ENCODE results near the gene NPAS2. TPM values are rescaled to one million over a fixed set of nuclear protein-coding genes. Genes with fewer than 3 reads are reported as not detected.

The NPAS2 gene
- total RNA-seq, 1 experiment from 2014 or later, result 20.4 TPM

DNA sequence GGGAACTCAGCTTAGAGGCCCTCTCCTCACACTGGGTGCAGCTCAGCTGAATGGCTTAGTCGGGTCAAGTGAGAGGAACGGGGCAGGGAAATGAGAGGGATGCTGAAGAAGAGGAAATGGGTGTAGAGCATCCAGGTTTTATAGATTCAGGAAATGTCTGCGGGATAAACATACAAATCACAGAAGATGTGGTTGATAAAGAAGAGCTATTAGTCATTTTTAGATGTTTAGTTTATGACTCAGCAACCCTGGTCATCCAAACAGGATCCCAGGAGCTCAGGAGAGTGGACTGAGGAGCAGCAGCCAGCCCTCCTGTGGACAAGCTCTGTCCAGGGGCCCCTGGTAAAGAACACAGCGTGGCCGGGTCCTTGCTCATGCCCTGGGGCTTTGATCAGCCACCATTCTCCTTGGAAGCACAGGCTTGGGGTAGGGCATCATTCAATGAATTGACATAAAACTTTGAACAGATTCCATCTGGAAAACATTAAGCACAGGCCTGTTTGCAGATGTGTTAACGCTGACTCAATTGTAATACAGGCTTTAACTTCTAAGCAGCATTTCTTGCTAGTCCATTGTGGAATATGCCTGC, 83.0 kb downstream of the NPAS2 start:
- no peaks in the 10 kb centered on the region for H3K9me2 ChIP-seq (ENCODE audit: insufficient read depth)
- ChIA-PET POLR2A (interaction anchor here (0.7 to 2.4 kb wide), 3 partner anchors 9 to 89 kb away, joined by 3 to 7 read pairs (median 3); no protein-coding TSS in a partner anchor), CTCF (interaction anchor here (0.9 kb wide), 1 partner anchor 173 kb away, joined by 4 read pairs; no protein-coding TSS in a partner anchor), RAD21 (ENCODE audit: low non-redundant PET in 1 of 2, low total read pairs in 2 of 2, uncharacterized antibody in 2 of 2, unreplicated experiment in 2 of 2) (interaction anchor here (0.6 to 1.1 kb wide), 2 partner anchors 68 to 293 kb away, joined by 3 read pairs; no protein-coding TSS in a partner anchor)
- ATAC-seq (peak; percentile 92), DNase-seq (ENCODE audit: low read depth, low spot score) (peak; percentile 85)
- H3K36me3 ChIP-seq (ENCODE audit: control insufficient read depth in 1 of 2, insufficient read depth in 2 of 2, low read length in 2 of 2), result no peaks in the 10 kb centered on the region; a peak in 1 of 4 replicates
- H3K27me3 ChIP-seq (ENCODE audit: insufficient read depth, low read length), result no peaks in the 10 kb centered on the region
- H4K20me1 ChIP-seq (ENCODE audit: insufficient read depth), result no peaks in the 10 kb centered on the region
- peak overlapping the region in 1 of 2 experiments; percentile 22; a peak in 2 of 4 replicates for H3K4me3 ChIP-seq (replicated peaks in 1 of 2; ENCODE audit: low read depth in 1 of 2, low read length in 2 of 2)
- peak overlapping the region; percentile 66 for H3K4me2 ChIP-seq (ENCODE audit: low read length)
- no peak overlapping the region for H2AFZ ChIP-seq (ENCODE audit: low read depth, low read length, poor library complexity, severe bottlenecking)
- H3K79me2 ChIP-seq (ENCODE audit: insufficient read depth, low read length), result no peaks in the 10 kb centered on the region
- H3K9ac ChIP-seq (ENCODE audit: low read length), result peak overlapping the region; percentile 12; the same call in 1 of the 2 replicates
- no peaks in the 10 kb centered on the region for H3K9me3 ChIP-seq (ENCODE audit: control insufficient read depth in 1 of 2, insufficient read depth in 1 of 2, low read depth in 1 of 2, low read length in 2 of 2)
- intact Hi-C loops (cut with micrococcal nuclease), result loop anchor here (5.0 kb wide), 1 partner anchor 86 kb away; no protein-coding TSS in a partner anchor
- peaks cover 41 to 47% of the 10 kb centered on the region in 2 experiments for H3K4me1 ChIP-seq (ENCODE audit: control insufficient read depth in 1 of 2, insufficient read depth in 2 of 2, low read length in 2 of 2)
- H3K27ac ChIP-seq (ENCODE audit: low read depth, low read length), result peak overlapping the region; percentile 67
- BruUV-seq (replicated peaks), result no TSS peak
- TF ChIP-seq SP1 (IDR thresholded peaks at IDR 0.05; ENCODE audit: low read depth), result peak; percentile 88
- TF ChIP-seq SRF (IDR thresholded peaks at IDR 0.05; ENCODE audit: low read depth), result peak; percentile 69; the same call in 1 of the 2 replicates
- TF ChIP-seq, protein P1, sequence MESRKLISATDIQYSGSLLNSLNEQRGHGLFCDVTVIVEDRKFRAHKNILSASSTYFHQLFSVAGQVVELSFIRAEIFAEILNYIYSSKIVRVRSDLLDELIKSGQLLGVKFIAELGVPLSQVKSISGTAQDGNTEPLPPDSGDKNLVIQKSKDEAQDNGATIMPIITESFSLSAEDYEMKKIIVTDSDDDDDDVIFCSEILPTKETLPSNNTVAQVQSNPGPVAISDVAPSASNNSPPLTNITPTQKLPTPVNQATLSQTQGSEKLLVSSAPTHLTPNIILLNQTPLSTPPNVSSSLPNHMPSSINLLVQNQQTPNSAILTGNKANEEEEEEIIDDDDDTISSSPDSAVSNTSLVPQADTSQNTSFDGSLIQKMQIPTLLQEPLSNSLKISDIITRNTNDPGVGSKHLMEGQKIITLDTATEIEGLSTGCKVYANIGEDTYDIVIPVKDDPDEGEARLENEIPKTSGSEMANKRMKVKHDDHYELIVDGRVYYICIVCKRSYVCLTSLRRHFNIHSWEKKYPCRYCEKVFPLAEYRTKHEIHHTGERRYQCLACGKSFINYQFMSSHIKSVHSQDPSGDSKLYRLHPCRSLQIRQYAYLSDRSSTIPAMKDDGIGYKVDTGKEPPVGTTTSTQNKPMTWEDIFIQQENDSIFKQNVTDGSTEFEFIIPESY (IDR thresholded peaks at IDR 0.05; ENCODE audit: extremely low read depth, insufficient replicate concordance, low read length), result no peak
- TF ChIP-seq POLR2AphosphoS5 (IDR thresholded peaks at IDR 0.05; ENCODE audit: low read depth, low read length), result peak; percentile 43; the same call in 1 of the 2 replicates
- peak; percentile 97 for TF ChIP-seq FOSL1 (IDR thresholded peaks at IDR 0.05; ENCODE audit: low read depth)
- TF ChIP-seq, protein P2, sequence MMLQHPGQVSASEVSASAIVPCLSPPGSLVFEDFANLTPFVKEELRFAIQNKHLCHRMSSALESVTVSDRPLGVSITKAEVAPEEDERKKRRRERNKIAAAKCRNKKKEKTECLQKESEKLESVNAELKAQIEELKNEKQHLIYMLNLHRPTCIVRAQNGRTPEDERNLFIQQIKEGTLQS (IDR thresholded peaks at IDR 0.05), result peak; percentile 22; the same call in 1 of the 2 replicates
- peak; percentile 21; the same call in 1 of the 2 replicates for TF ChIP-seq RAD21 (IDR thresholded peaks at IDR 0.05; ENCODE audit: low read depth)
- TF ChIP-seq, protein P3, sequence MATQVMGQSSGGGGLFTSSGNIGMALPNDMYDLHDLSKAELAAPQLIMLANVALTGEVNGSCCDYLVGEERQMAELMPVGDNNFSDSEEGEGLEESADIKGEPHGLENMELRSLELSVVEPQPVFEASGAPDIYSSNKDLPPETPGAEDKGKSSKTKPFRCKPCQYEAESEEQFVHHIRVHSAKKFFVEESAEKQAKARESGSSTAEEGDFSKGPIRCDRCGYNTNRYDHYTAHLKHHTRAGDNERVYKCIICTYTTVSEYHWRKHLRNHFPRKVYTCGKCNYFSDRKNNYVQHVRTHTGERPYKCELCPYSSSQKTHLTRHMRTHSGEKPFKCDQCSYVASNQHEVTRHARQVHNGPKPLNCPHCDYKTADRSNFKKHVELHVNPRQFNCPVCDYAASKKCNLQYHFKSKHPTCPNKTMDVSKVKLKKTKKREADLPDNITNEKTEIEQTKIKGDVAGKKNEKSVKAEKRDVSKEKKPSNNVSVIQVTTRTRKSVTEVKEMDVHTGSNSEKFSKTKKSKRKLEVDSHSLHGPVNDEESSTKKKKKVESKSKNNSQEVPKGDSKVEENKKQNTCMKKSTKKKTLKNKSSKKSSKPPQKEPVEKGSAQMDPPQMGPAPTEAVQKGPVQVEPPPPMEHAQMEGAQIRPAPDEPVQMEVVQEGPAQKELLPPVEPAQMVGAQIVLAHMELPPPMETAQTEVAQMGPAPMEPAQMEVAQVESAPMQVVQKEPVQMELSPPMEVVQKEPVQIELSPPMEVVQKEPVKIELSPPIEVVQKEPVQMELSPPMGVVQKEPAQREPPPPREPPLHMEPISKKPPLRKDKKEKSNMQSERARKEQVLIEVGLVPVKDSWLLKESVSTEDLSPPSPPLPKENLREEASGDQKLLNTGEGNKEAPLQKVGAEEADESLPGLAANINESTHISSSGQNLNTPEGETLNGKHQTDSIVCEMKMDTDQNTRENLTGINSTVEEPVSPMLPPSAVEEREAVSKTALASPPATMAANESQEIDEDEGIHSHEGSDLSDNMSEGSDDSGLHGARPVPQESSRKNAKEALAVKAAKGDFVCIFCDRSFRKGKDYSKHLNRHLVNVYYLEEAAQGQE (IDR thresholded peaks at IDR 0.05; ENCODE audit: low read depth), result no peak
- TF ChIP-seq EGR1 (IDR thresholded peaks at IDR 0.05; ENCODE audit: low read depth), result no peak
- TF ChIP-seq CEBPB (IDR thresholded peaks at IDR 0.05; ENCODE audit: low read depth), result peak; percentile 62
- no peak for TF ChIP-seq EZH2 (IDR thresholded peaks at IDR 0.05)
- no peak for TF ChIP-seq POLR2A (IDR thresholded peaks at IDR 0.05; ENCODE audit: borderline replicate concordance, extremely low read depth, insufficient read depth, insufficient read length)
- TF ChIP-seq JUND (IDR thresholded peaks at IDR 0.05), result peak; percentile 96
- TF ChIP-seq TCF7L2 (IDR thresholded peaks at IDR 0.05; ENCODE audit: borderline replicate concordance, extremely low read depth, insufficient read depth, insufficient read length), result peak; percentile 26
- TF ChIP-seq ELF1 (IDR thresholded peaks at IDR 0.05; ENCODE audit: borderline replicate concordance, low read depth), result no peak; the same call in 1 of the 2 replicates
- TF ChIP-seq, protein P4, sequence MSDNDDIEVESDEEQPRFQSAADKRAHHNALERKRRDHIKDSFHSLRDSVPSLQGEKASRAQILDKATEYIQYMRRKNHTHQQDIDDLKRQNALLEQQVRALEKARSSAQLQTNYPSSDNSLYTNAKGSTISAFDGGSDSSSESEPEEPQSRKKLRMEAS (IDR thresholded peaks at IDR 0.05), result peak; percentile 63
- TF ChIP-seq, protein P5, sequence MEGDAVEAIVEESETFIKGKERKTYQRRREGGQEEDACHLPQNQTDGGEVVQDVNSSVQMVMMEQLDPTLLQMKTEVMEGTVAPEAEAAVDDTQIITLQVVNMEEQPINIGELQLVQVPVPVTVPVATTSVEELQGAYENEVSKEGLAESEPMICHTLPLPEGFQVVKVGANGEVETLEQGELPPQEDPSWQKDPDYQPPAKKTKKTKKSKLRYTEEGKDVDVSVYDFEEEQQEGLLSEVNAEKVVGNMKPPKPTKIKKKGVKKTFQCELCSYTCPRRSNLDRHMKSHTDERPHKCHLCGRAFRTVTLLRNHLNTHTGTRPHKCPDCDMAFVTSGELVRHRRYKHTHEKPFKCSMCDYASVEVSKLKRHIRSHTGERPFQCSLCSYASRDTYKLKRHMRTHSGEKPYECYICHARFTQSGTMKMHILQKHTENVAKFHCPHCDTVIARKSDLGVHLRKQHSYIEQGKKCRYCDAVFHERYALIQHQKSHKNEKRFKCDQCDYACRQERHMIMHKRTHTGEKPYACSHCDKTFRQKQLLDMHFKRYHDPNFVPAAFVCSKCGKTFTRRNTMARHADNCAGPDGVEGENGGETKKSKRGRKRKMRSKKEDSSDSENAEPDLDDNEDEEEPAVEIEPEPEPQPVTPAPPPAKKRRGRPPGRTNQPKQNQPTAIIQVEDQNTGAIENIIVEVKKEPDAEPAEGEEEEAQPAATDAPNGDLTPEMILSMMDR (IDR thresholded peaks at IDR 0.05 in 2 of 3, conservative IDR thresholded peaks at IDR 0.05 in 1 of 3; ENCODE audit: borderline replicate concordance in 1 of 3, insufficient read depth in 1 of 3, low read depth in 2 of 3, low read length in 2 of 3), result 0 out of 6 replicates have a peak, but pooled peaks of 1 of the 3 experiments have one; percentile 14
- TF ChIP-seq ZNF274 (IDR thresholded peaks at IDR 0.05; ENCODE audit: low read depth, low read length), result no peak

All from HCT116 (cell line).